ENCODE measurements around the gene CTIF. TPM values are rescaled to one million over a fixed set of nuclear protein-coding genes. Genes with fewer than 3 reads are reported as not detected.

CTIF gene
- 47.2 and 47.8 TPM in 2 replicates for polyA plus RNA-seq (2012; rRNA removed)
- 20.8 and 27.3 TPM in 2 replicates for polyA plus RNA-seq (2012; cell fraction: cytosol; rRNA removed)
- polyA plus RNA-seq (2012; cell fraction: nucleus; rRNA removed): 157 and 177 TPM in 2 replicates

- peak; percentile 94 for DNase-seq
- TF ChIP-seq FOSL2 (IDR thresholded peaks at IDR 0.05; ENCODE audit: borderline replicate concordance, low read depth) (peak; percentile 9; the same call in 1 of the 2 replicates), USF1 (IDR thresholded peaks at IDR 0.05; ENCODE audit: borderline replicate concordance, low read depth) (peak; percentile 91), YY1 (IDR thresholded peaks at IDR 0.05; ENCODE audit: low read depth) (peak; percentile 92), PBX3 (IDR thresholded peaks at IDR 0.05) (peak; percentile 55; the same call in 1 of the 2 replicates), MAX (IDR thresholded peaks at IDR 0.05; ENCODE audit: low read depth) (peak; percentile 86), GABPA (IDR thresholded peaks at IDR 0.05; ENCODE audit: low read depth) (peak; percentile 60), MXI1 (IDR thresholded peaks at IDR 0.05; ENCODE audit: low read depth, low read length) (peak; percentile 88), FOXM1 (IDR thresholded peaks at IDR 0.05; ENCODE audit: low read depth) (no peak), TAF1 (IDR thresholded peaks at IDR 0.05; ENCODE audit: borderline replicate concordance, low read depth, low read length) (peak; percentile 94), CHD2 (IDR thresholded peaks at IDR 0.05; ENCODE audit: low read length, partially characterized antibody) (peak; percentile 42), USF2 (IDR thresholded peaks at IDR 0.05; ENCODE audit: borderline replicate concordance, low read depth, low read length) (peak; percentile 49; the same call in 1 of the 2 replicates), SIN3A (IDR thresholded peaks at IDR 0.05; ENCODE audit: borderline replicate concordance, low read depth, low read length) (0 out of 2 replicates have a peak, but pooled peaks have one; percentile 55), ELF1 (IDR thresholded peaks at IDR 0.05) (no peak), TEAD4 (IDR thresholded peaks at IDR 0.05; ENCODE audit: borderline replicate concordance, insufficient read depth) (no peak), POLR2AphosphoS5 (IDR thresholded peaks at IDR 0.05; ENCODE audit: low read depth, low read length) (peak; percentile 81), REST (IDR thresholded peaks at IDR 0.05; ENCODE audit: low read depth, low read length) (no peak)
- Histone ChIP-seq H3F3A (replicated peaks; ENCODE audit: insufficient read depth) (peaks cover 21% of the 10 kb centered on the region), H2AFZ (ENCODE audit: low read depth) (peak within 1 kb of the TSS; percentile 100), H3K9ac (peak within 1 kb of the TSS; percentile 88), H3K79me2 (ENCODE audit: insufficient read depth) (peaks cover 45% of the 10 kb centered on the region), H3K4me2 (peak within 1 kb of the TSS; percentile 96), H3K36me3 (replicated peaks in 1 of 2; ENCODE audit: control insufficient read depth in 1 of 2, insufficient read depth in 2 of 2, low read length in 1 of 2) (peaks cover 4 to 7% of the 10 kb centered on the region in 2 experiments), H3K27ac (ENCODE audit: low read depth in 2 of 2, low read length in 1 of 2) (peak within 1 kb of the TSS; percentile 87 to 92), H3K27me3 (ENCODE audit: insufficient read depth) (no peaks in the 10 kb centered on the region), H3K4me1 (ENCODE audit: control insufficient read depth in 1 of 2, insufficient read depth in 2 of 2, low read depth in 1 of 2, low read length in 1 of 2) (peaks cover 19% of the 10 kb centered on the region in 2 experiments; a peak in 3 of 4 replicates), H3K9me3 (no peaks in the 10 kb centered on the region), H3K9me2 (no peaks in the 10 kb centered on the region), H3K4me3 (ENCODE audit: low read depth in 2 of 2, low read length in 1 of 2) (peak within 1 kb of the TSS; percentile 84 to 94), H4K20me1 (ENCODE audit: insufficient read depth) (peaks cover 23% of the 10 kb centered on the region)
- POLR2A ChIA-PET: interaction anchor here (0.9 to 1.3 kb wide), 2 partner anchors 36 to 949 kb away, joined by 3 read pairs; partner anchors contain the start of gene C18orf32
- 5% methylated on average over 36 of the region's 54 CpGs for WGBS (ENCODE audit: low lambda C conversion rate)
- CTCF ChIA-PET: interaction anchor here (1.0 to 1.6 kb wide), 5 partner anchors 9 to 125 kb away, joined by 3 to 10 read pairs (median 4); no protein-coding TSS in a partner anchor
Measured at GRCh38 chr18:48538531-48539405, at the start of gene CTIF. TSS of gene CTIF (plus strand) at chr18:48539031. CDS start at chr18:48619566, 80,535 bp downstream.

Data from SK-N-SH (cell line).